Measurements from ENCODE around the gene RNU7-1. TPM values are rescaled to one million over a fixed set of nuclear protein-coding genes. Genes with fewer than 3 reads are reported as not detected.

The RNU7-1 gene
- polyA plus RNA-seq, 2 of the 4 experiments (the other 2 are of a cell fraction), result not detected

DNA sequence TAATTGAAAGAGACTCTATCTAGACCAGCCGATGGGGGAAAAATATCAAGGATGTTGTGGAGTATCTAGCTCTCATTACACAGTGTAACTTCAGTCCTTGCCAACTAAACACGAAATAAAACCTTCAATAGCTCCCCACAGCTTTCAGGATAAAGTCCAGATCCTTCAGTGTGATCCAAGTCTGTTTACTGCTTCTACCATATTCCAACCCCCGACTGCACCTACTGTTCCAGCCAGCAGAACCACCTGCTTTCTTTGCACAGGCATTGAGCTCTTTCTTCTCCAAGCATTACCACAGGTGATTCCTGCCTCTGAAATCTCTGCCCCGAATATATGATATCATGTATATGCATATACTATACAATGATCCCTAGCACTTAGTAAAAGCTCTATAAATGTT is 41.2 kb upstream of the RNU7-1 start:
- Histone ChIP-seq H3K9me3 (no peaks in the 10 kb centered on the region), H3K4me2 (no peak overlapping the region), H3K4me3 (no peak overlapping the region), H3K27ac (no peak overlapping the region), H3K4me1 (peaks cover 11% of the 10 kb centered on the region; the same call in 2 of the 3 replicates)
- ChIA-PET CTCF (interaction anchor here (0.7 to 22.2 kb wide), 6 partner anchors 9 to 35 kb away, joined by 3 to 232 read pairs (median 35); partner anchors contain the start of genes SPSB2 and TPI1), POLR2A (interaction anchor here (2.5 kb wide), 1 partner anchor 11 kb away, joined by 10 read pairs; no protein-coding TSS in a partner anchor)
- DNase-seq (ENCODE audit: low read depth in 1 of 2, low spot score in 1 of 2) (no peak), FAIRE-seq (no peak), ATAC-seq (no peak)
- TF ChIP-seq RNF2 (IDR thresholded peaks at IDR 0.05; ENCODE audit: borderline replicate concordance, low read depth), result no peak
- no peak for TF ChIP-seq TFCP2L1 (CRISPR knock-in tag; IDR thresholded peaks at IDR 0.05)
- TF ChIP-seq POLR2A (IDR thresholded peaks at IDR 0.05; ENCODE audit: low read length), result no peak
- TF ChIP-seq FOSB (CRISPR knock-in tag; IDR thresholded peaks at IDR 0.05), result no peak
- TF ChIP-seq BHLHE40 (IDR thresholded peaks at IDR 0.05; ENCODE audit: low read depth, low read length), result no peak
- no peak for TF ChIP-seq TP53 (CRISPR knock-in tag; IDR thresholded peaks at IDR 0.05)
- no peak for TF ChIP-seq CBX8 (IDR thresholded peaks at IDR 0.05)
- no peak for TF ChIP-seq NR3C1 (IDR thresholded peaks at IDR 0.05)
- no peak for TF ChIP-seq HDAC2 (IDR thresholded peaks at IDR 0.05)
- no peak for TF ChIP-seq FOSL2 (IDR thresholded peaks at IDR 0.05)
- TF ChIP-seq FOSL2 (CRISPR knock-in tag; IDR thresholded peaks at IDR 0.05), result no peak
- TF ChIP-seq PHF8 (IDR thresholded peaks at IDR 0.05; ENCODE audit: borderline replicate concordance, low read depth), result no peak
- TF ChIP-seq HOXA7 (CRISPR knock-in tag; IDR thresholded peaks at IDR 0.05), result no peak
- TF ChIP-seq, protein P1, sequence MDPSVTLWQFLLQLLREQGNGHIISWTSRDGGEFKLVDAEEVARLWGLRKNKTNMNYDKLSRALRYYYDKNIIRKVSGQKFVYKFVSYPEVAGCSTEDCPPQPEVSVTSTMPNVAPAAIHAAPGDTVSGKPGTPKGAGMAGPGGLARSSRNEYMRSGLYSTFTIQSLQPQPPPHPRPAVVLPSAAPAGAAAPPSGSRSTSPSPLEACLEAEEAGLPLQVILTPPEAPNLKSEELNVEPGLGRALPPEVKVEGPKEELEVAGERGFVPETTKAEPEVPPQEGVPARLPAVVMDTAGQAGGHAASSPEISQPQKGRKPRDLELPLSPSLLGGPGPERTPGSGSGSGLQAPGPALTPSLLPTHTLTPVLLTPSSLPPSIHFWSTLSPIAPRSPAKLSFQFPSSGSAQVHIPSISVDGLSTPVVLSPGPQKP (IDR thresholded peaks at IDR 0.05; ENCODE audit: low read depth, low read length), result no peak
- no peak for TF ChIP-seq JUNB (IDR thresholded peaks at IDR 0.05)
- TF ChIP-seq MAFK (IDR thresholded peaks at IDR 0.05; ENCODE audit: partially characterized antibody), result no peak
- no peak for TF ChIP-seq MAZ (IDR thresholded peaks at IDR 0.05; ENCODE audit: borderline replicate concordance, low read depth, low read length)
- TF ChIP-seq, protein P2, sequence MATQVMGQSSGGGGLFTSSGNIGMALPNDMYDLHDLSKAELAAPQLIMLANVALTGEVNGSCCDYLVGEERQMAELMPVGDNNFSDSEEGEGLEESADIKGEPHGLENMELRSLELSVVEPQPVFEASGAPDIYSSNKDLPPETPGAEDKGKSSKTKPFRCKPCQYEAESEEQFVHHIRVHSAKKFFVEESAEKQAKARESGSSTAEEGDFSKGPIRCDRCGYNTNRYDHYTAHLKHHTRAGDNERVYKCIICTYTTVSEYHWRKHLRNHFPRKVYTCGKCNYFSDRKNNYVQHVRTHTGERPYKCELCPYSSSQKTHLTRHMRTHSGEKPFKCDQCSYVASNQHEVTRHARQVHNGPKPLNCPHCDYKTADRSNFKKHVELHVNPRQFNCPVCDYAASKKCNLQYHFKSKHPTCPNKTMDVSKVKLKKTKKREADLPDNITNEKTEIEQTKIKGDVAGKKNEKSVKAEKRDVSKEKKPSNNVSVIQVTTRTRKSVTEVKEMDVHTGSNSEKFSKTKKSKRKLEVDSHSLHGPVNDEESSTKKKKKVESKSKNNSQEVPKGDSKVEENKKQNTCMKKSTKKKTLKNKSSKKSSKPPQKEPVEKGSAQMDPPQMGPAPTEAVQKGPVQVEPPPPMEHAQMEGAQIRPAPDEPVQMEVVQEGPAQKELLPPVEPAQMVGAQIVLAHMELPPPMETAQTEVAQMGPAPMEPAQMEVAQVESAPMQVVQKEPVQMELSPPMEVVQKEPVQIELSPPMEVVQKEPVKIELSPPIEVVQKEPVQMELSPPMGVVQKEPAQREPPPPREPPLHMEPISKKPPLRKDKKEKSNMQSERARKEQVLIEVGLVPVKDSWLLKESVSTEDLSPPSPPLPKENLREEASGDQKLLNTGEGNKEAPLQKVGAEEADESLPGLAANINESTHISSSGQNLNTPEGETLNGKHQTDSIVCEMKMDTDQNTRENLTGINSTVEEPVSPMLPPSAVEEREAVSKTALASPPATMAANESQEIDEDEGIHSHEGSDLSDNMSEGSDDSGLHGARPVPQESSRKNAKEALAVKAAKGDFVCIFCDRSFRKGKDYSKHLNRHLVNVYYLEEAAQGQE (IDR thresholded peaks at IDR 0.05), result no peak
- no peak for TF ChIP-seq RFX5 (IDR thresholded peaks at IDR 0.05)
- WGBS (ENCODE audit: missing lambda C conversion rate), result 78% methylated on average over 4 of the region's 4 CpGs

DNA sequence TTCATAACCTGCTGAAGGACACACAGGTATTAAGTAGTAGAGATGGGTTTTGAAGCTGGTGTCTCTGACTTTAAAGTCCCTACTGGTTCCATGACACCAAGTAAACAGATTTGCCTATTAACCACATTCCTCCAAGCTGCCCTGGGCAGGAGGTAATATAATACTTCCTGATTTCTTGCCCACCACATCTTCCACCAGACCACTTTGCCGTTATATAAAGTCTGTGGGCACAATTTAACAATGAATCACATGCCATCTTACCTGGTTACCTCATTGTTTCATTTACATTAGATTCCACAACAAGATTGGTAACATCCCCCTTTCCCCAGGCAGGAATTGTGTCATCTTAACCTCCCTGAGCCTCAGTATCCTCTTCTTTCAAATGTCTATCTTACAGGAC is 39.9 kb upstream of the RNU7-1 start:
- ChIA-PET POLR2A (interaction anchor here (2.5 kb wide), 1 partner anchor 13 kb away, joined by 10 read pairs; no protein-coding TSS in a partner anchor), CTCF (interaction anchor here (1.1 to 22.2 kb wide), 5 partner anchors 9 to 34 kb away, joined by 3 to 232 read pairs (median 65); partner anchors contain the start of genes SPSB2 and TPI1)
- WGBS (ENCODE audit: missing lambda C conversion rate), result 93% methylated on average over 1 of the region's 1 CpG
- peaks cover 11% of the 10 kb centered on the region; the same call in 2 of the 3 replicates for H3K4me1 ChIP-seq
- no peaks in the 10 kb centered on the region for H3K9me3 ChIP-seq
- ATAC-seq (no peak), FAIRE-seq (no peak), DNase-seq (ENCODE audit: low read depth in 1 of 2, low spot score in 1 of 2) (no peak)
- peak overlapping the region; percentile 95 for H3K4me2 ChIP-seq
- TF ChIP-seq, protein P3, sequence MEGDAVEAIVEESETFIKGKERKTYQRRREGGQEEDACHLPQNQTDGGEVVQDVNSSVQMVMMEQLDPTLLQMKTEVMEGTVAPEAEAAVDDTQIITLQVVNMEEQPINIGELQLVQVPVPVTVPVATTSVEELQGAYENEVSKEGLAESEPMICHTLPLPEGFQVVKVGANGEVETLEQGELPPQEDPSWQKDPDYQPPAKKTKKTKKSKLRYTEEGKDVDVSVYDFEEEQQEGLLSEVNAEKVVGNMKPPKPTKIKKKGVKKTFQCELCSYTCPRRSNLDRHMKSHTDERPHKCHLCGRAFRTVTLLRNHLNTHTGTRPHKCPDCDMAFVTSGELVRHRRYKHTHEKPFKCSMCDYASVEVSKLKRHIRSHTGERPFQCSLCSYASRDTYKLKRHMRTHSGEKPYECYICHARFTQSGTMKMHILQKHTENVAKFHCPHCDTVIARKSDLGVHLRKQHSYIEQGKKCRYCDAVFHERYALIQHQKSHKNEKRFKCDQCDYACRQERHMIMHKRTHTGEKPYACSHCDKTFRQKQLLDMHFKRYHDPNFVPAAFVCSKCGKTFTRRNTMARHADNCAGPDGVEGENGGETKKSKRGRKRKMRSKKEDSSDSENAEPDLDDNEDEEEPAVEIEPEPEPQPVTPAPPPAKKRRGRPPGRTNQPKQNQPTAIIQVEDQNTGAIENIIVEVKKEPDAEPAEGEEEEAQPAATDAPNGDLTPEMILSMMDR (IDR thresholded peaks at IDR 0.05), result no peak
- no peak for TF ChIP-seq MYC (IDR thresholded peaks at IDR 0.05; ENCODE audit: borderline replicate concordance, low read length)
- TF ChIP-seq SMC3 (IDR thresholded peaks at IDR 0.05), result no peak
- TF ChIP-seq RCOR1 (IDR thresholded peaks at IDR 0.05; ENCODE audit: low read depth, low read length), result no peak
- TF ChIP-seq RAD21 (conservative IDR thresholded peaks at IDR 0.05 in 1 of 2, IDR thresholded peaks at IDR 0.05 in 1 of 2), result no peak
- TF ChIP-seq FOXS1 (CRISPR knock-in tag; IDR thresholded peaks at IDR 0.05), result no peak
- TF ChIP-seq JUN (IDR thresholded peaks at IDR 0.05), result no peak
- TF ChIP-seq, protein P1 (IDR thresholded peaks at IDR 0.05; ENCODE audit: low read depth, low read length), result no peak
- no peak for TF ChIP-seq HOXB5 (CRISPR knock-in tag; IDR thresholded peaks at IDR 0.05)
- TF ChIP-seq, protein P4, sequence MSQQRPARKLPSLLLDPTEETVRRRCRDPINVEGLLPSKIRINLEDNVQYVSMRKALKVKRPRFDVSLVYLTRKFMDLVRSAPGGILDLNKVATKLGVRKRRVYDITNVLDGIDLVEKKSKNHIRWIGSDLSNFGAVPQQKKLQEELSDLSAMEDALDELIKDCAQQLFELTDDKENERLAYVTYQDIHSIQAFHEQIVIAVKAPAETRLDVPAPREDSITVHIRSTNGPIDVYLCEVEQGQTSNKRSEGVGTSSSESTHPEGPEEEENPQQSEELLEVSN (IDR thresholded peaks at IDR 0.05; ENCODE audit: borderline replicate concordance, low read depth), result no peak
- no peak for TF ChIP-seq RARB (CRISPR knock-in tag; IDR thresholded peaks at IDR 0.05)
- no peak for TF ChIP-seq RFX5 (IDR thresholded peaks at IDR 0.05)
- TF ChIP-seq EHMT2 (IDR thresholded peaks at IDR 0.05; ENCODE audit: low read depth), result no peak
- TF ChIP-seq HOXB13 (CRISPR knock-in tag; IDR thresholded peaks at IDR 0.05; ENCODE audit: low read depth), result no peak
- TF ChIP-seq MAFK (IDR thresholded peaks at IDR 0.05; ENCODE audit: partially characterized antibody), result no peak
- no peak for TF ChIP-seq NPAS2 (CRISPR knock-in tag; IDR thresholded peaks at IDR 0.05; ENCODE audit: borderline replicate concordance)
- no peak overlapping the region for H3K4me3 ChIP-seq
- peak overlapping the region in 1 of 2 experiments; percentile 91; a peak in 3 of 6 replicates for H3K27ac ChIP-seq

Data from A549 (cell line).